ENCODE measurements around the gene NPRL2. TPM values are rescaled to one million over a fixed set of nuclear protein-coding genes. Genes with fewer than 3 reads are reported as not detected.
A peak's percentile ranks its signal among the peaks of the same experiment; 100 is the strongest.
"Not testable (repeated sequence)": the region's sequence is repeated elsewhere in the genome, so short reads cannot be mapped to it uniquely, and the experiment has no call there.

The NPRL2 gene
- total RNA-seq, 1 donor from 2014 or later: 19.4 TPM

GRCh38 chr3:50327129-50327528 is 23.4 kb downstream of the NPRL2 start:
- DNase-seq: no peak

- no peak for DNase-seq
These were observed 24.4 kb downstream of the NPRL2 start for GRCh38 chr3:50326182-50326541.

GRCh38 chr3:50325497-50326181 is 24.9 kb downstream of the NPRL2 start:
- no peak for DNase-seq

- DNase-seq: no peak
These were observed 25.5 kb downstream of the NPRL2 start for GRCh38 chr3:50325113-50325480.

GRCh38 chr3:50324351-50325112 is 26.0 kb downstream of the NPRL2 start:
- peak; percentile 70 for DNase-seq

GRCh38 chr3:50323614-50324199 is 26.9 kb downstream of the NPRL2 start:
- DNase-seq: no peak

- DNase-seq: no peak
These were observed 27.4 kb downstream of the NPRL2 start for GRCh38 chr3:50323092-50323600.

GRCh38 chr3:50322386-50323091 is 28.0 kb downstream of the NPRL2 start, which contains the start of gene HYAL2:
HYAL2 (minus strand) TSS chr3:50322745; CDS start chr3:50320489, 2,256 bp downstream.
- no peak for DNase-seq

GRCh38 chr3:50322115-50322385 is 28.5 kb downstream of the NPRL2 start:
- no peak for DNase-seq

GRCh38 chr3:50321336-50322114 is 29.1 kb downstream of the NPRL2 start:
- DNase-seq: peak; percentile 96

- DNase-seq: peak; percentile 91
These were observed 29.7 kb downstream of the NPRL2 start for GRCh38 chr3:50320853-50321335.

GRCh38 chr3:50319894-50320625 is 30.5 kb downstream of the NPRL2 start:
- no peak for DNase-seq

- DNase-seq: no peak
These were observed 31.2 kb downstream of the NPRL2 start for GRCh38 chr3:50319181-50319893.

GRCh38 chr3:50318615-50319014 is 32.0 kb downstream of the NPRL2 start:
- DNase-seq: no peak

- no peak for DNase-seq
These were observed 32.4 kb downstream of the NPRL2 start for GRCh38 chr3:50318163-50318562.

- DNase-seq: no peak
These were observed 33.3 kb downstream of the NPRL2 start for GRCh38 chr3:50317300-50317699.

- DNase-seq: peak; percentile 54
These were observed 33.8 kb downstream of the NPRL2 start for GRCh38 chr3:50316657-50317242.

GRCh38 chr3:50314816-50315215 is 35.8 kb downstream of the NPRL2 start:
- DNase-seq: no peak

GRCh38 chr3:50314342-50314741 is 36.2 kb downstream of the NPRL2 start:
- no peak for DNase-seq

- not testable (repeated sequence) for DNase-seq
These were observed 38.5 kb downstream of the NPRL2 start for GRCh38 chr3:50312041-50312440.

All from tongue (tissue), 2 donors.